Testis (tissue), 2 donors: Measurements from ENCODE around the gene COL25A1.

Experiments
- CTCF ChIP-seq, 3 experiments: fragments of 450-650 bp in 2 of 3; fragments of 200-600 bp in 1 of 3; sonication (generic) in 1 of 3; IDR thresholded peaks; one replicate each; pipeline ENCODE4 v1.5.1; 2016 to 2019; ENCODE audit warnings: antibody characterized with exemption in 3 of 3, mild to moderate bottlenecking in 2 of 3, moderate library complexity in 1 of 3
- POLR2A ChIP-seq: fragments of 450-650 bp; IDR thresholded peaks from one replicate; pipeline ENCODE4 v1.6.1; 2017; ENCODE audit warnings: antibody characterized with exemption, mild to moderate bottlenecking, moderate library complexity

GRCh38 chr4:108829966-108830492 lies 472.4 kb downstream of the COL25A1 start:
- TF ChIP-seq POLR2A (no peak), CTCF (IDR thresholded peaks at IDR 0.05) (no peak)
